Myocyte (in vitro differentiated cells): Measurements from ENCODE around the gene TMEM140. TPM values are rescaled to one million over a fixed set of nuclear protein-coding genes. Genes with fewer than 3 reads are reported as not detected.
A peak's percentile ranks its signal among the peaks of the same experiment; 100 is the strongest.

ENCODE experiments used
- DNase-seq: peaks from one replicate; pipeline ENCODE4 v3.0.0-alpha.2; 2012; ENCODE audit warnings: low read depth
- total RNA-seq: library from RNA; depleted of rRNA; stranded (reverse); fragments of >200 nt; gene quantifications from 2 replicates; pipeline ENCODE4 v1.2.3, GENCODE V29; 2014

Gene TMEM140
- total RNA-seq, 1 donor from 2014 or later, result 11.6 TPM

DNA sequence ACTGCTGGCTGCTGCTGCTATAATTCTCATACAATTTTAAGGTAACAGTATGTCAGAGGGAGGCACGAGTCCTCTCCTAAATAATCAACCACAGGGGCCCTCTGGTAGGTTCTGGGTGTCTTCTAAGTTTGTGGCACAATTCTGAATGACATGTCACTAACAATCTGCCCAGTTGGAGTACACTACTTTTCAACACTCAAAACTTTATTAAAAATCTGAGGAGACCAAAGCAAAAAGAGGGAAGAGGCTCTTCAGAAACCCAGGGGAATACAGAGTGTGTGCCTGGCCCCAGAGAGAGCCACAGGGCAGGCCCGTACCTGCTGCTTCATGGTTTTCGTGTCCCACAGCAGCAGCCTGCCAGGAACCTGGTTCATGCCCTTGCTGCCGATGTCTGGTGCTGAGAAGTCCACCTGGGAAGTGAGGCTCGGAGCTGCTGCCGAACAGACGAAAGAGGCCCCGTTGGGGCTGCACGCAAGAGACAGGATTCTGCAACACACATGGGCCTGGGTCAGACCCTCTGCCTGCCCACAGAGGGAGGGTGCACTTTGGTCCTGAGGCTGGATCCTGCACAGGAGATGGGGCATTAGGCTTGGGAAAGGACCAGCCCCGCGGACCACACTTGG lies 45.2 kb downstream of the TMEM140 start:
- no peak for DNase-seq

DNA sequence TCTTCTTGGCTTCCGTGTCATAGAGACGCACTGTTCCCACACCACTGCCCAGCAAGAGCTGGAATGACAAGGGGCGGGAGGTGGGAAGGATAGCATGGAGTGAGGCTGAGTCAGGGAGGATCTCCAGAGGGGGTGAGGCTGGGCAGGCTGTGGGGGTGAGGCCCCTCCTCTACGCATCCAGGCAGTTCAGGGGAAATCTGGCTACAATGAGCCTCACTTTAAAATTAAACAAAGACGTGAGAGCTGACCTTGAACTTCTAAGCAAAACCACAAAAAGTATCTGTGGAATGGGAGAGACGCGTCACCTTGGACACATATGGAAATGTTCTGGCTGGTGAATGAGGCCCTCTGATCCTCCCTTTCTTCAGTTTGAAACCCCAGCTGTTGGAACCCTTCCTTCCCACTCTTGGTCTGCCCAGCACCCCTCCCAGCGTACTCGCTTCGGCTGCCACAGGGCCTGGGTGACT lies 45.8 kb downstream of the TMEM140 start:
- DNase-seq, result peak; percentile 61

DNA sequence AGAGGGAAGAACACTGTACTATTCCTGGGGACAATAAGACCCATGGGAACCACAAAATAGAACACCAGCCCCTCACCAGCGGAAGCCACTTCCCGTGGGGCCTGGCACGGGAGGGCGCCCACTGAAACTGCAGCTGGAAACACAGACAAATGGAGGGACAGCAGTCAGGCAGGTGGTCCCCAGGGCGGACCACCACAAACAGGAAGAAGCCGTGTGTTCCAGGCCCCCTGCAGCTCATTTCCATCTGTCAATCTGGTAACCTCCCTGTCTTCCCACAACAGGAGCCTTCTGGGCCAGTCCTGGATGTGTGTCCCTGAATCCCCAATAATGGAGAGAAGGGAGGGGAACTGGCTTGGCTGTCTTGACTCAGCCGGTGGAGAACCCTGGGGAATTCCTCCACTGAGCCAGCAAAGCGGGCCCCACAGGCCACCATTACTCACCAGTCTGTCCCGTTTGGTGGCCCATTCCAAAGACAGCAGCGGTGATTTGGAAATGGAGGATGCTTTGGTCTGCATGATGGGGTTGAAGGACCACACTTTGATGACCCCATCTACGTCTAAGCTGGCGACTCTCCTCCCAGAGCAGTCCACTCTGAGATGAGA lies 46.7 kb downstream of the TMEM140 start:
- no peak for DNase-seq

DNA sequence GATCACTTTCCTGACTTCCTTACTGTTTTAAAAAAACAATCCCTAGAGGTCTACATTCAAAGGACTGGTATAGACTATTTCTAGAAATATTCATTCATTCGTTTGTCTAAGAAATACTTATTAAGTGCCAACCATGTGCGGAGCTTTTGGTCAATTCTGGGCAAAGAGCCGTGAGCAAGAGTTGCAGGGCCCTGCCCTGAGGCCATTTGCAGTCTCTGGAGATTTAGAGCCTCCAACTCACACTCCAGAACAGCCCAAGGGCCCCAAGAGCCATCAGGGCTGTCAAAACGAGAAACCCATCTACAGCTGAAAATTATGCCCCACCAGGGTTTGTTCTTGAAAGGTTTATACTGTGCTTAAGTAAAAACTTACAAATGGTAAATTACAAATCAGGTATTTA lies 47.3 kb downstream of the TMEM140 start:
- no peak for DNase-seq

DNA sequence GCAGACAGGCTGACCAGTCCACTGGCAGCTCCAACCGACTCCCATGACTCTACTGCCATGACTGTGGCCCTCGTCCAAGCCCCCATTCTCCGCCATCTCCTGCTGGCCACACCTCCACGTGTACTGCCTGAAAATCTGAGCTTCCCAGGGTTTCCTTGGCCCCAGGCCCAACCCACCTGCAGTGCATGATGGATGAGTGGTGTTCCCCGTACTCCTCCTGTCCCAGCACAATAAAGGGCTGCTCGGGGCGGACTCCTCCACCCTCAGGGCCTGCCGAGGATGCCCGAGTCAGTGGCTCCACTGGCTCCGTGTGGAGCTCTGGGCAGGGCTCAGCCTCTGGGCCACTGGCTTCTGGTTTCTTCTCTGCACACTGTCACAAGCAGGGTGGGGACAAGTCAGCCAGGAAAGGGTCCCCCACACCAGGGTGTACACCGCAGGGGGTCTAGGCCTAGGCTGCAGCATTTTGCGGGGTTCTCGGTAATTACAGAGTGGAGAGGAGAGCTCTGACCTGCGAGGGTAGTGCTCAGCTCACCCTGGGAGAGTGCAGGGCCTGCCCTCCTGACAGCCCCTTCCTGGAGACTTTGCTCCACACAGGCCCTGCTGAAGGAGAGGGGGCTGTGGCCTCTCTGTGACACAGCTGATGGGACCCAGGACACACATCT lies 48.2 kb downstream of the TMEM140 start:
- no peak for DNase-seq

DNA sequence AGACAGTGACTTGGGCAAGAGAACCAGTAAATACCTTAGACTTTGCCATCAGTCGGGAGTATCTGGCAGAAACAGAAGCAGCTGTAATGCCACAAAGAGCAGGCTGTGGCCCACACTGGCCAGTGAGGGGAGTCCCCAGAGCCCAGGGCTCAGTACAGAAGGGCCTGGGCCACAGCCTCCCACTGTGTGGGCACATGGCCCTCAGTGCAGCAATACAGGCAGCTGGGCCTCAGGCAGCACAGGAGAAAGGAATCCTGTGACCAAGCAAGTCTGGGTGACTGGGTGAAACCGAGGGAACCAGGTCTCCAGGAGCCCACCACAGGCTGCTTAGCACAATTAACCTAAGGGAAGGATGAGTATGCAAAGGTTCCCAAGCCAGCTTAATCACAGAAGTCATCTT lies 49.5 kb downstream of the TMEM140 start:
- peak; percentile 63 for DNase-seq

DNA sequence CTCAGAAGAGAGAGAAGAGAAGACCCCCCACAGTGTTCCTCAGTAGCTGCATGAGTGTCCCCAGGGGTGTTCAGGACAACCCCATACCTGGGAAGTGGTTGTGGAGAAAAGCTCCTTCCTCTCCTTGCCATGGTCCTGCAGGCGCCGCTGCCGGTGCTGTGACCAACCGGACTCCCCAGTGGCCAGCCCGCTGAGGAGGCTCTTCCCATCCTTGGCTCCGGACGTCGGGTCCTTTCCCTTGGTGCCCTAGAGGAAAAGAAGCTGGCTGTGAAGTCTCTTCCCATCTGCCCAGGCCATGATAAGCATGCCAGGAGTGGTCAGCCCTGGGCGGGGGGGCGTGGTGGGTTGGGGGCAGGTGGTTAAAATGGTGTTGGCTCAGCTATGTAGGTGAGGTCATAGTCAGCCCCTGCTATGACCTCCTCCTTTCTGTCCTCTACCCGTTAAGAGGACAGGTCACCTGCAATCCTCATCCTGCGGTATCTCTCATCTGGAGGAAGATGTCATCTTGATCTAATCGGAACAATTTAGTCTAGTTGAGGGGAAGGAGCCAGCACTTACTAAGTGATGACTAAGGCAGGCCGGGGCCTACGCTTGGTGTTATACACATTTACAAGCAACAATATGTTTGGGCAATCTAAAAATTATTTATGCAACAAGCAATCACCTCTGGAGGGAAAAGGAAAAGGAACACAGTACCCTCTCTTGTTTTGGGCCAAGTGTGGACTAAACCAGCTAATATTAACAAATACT lies 50.2 kb downstream of the TMEM140 start:
- no peak for DNase-seq

DNA sequence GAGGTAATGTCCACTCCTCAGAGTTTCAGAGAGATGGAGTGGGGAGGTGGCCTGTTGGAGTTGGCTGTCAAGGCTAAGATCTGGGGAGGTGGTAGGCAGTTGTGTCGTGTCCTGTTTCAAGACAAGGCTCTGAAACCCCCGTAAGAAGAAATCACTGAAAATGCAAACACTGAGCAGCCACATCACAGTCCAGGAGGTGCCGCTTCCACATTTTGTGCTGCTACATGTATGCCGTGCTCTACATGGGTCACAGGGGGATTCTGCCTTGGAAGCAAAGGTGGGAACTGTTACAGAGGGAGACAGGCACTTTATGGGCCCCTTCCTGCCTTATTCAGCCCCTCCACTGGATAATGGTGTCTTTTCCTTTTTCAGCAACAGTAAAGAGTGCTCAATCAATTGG lies 51.6 kb downstream of the TMEM140 start:
- no peak for DNase-seq

DNA sequence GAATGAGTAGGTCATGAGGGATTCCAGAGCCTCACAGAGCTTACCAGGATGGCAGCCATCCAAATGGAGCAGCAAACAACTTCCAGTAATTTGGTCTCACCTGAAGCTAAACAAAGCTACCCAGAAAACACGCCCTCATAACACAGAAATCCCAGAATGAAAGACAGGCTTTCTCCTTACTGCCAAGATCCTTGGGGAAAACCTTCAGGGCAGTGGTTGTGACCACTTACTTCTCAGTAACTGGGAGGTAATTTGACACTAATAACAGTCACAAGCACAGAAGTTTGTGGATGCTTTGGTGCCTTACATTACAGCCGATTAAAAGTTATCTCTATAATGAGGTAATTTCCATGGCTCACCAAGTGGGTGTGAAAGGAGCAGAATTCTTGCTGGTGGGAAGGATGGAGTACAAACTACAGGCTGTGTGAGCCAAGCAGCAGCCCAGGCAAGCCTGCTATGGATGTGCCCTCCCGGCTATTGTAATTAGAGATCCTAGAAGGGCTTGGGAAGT lies 53.0 kb downstream of the TMEM140 start:
- DNase-seq, result peak; percentile 20

DNA sequence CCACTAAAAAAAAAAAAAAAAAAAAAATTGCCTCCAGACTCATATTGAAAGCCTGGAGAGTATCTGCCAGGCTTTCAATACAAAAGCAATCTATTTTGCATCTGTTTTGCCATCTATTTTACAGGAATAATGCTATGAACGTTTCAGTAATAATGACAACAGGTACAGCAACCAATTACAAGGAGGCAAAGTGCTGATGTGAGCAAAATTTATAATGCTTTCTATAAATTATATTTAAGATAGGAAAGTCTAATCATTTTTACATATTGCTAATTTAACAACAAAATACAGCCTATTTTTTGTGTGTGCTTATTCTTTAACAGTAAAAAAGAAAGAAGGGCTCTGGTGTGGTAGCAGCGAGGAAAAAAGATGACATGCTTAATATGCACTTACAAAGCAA lies 53.5 kb downstream of the TMEM140 start:
- no peak for DNase-seq

DNA sequence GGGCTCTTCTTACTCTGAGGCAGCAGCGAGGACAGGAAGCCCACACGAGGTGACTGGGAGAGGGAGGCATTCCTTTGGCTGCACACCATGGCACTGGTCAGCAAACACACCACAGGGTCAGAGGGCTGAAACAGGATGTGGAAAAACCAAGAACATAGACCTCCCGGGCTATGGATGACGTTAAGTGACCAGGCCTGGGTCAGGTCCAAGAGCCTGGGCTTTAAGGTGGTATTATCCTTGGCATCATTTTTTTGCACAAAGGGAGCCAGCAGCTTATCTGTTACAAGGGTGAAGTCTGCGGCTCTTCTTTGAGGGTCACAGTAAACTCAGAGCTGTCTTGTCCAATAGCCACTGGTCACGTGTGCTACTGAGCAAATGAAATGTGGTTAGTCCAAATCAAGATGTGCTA lies 56.5 kb downstream of the TMEM140 start:
- DNase-seq, result no peak

DNA sequence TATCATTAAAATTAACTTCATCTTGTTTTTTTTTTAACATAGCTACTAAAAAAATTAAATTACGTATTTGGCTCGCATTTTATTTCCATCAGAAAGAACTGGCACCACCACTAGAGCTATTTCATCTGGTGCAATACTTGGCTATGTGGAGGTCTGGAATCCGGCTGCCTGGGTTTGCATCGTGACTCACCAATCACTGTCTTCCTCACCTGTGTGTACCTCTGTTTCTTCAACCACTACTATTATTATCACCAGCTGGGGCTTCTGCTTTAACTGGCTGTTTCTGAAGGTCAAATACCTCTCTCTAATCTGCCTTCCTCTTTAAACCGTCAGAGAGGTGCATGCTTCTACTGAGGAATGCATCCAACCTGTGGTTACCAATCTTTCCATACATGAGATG lies 57.0 kb downstream of the TMEM140 start:
- DNase-seq, result no peak

DNA sequence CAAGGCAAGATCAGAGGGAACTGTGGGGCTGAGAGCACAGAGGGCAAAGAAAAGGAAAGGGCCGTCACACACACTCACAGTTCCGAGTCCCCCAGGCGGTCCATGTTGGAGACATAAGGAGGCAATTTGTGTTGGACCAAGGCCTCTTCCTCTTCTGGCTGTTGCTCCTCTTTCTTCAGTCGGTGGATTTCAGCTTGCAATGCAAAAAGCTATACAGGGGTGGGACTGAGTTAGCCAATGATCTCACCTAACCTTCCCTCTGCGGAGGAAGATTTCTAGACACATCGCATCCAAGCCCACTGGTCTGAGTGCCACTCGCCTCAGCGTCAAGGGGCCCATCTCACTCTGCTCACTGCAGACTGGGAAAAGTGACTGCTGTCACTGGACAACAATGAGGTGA lies 58.0 kb downstream of the TMEM140 start:
- DNase-seq, result no peak

DNA sequence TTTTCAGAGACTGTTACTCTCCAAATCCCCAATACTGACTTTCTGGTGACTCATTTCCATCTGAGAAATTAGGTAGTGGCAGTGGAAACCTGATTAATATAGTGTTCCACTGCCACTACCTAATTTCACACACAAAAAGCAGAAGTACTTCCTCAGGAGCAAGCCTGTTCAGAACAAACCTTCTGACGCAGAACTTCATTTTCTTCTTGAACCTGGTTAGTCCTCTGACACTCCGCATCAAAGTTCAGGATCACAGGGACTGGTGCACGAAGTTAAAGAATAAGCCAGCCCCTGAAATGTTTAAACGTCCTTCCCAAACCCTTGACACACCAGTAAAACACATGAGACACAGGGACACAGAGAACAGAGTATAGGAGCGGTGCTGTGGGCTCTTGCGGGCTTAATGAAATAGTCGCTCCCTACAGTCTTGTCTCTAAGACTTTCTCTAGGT lies 59.1 kb downstream of the TMEM140 start:
- DNase-seq, result no peak

DNA sequence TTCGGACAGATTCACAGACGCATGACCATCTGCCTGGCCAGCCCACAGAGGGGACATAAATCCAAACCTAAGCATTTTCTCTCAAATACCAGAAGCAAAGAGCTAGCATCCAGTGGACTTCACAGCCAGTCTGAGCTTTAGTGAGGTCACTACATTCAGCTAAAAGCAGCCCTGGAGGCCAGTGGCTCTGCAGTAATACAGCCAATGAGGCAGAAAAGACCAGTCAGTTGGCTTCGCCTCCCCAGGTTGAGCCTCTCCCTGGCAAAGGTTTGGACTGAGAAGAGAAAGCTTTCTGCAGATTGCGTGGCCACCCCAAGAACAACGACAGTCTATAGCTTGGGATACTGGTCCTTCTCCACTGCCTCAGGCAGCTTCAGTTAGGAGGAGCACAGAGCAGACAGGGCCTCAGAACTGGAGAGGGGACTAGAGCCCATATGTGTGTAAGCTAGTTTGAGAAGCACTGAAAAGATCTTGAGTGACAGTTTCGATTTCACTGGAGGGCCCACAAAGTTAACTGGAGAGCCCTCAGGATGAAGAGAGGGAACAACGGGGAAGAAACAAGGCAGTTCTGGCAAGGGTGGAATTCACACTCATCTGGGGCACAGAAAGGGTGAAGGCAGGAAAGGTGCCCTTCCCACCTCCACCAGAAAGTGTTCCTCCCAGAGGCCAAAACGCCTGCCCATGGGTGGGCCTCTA lies 59.7 kb downstream of the TMEM140 start:
- DNase-seq, result no peak

DNA sequence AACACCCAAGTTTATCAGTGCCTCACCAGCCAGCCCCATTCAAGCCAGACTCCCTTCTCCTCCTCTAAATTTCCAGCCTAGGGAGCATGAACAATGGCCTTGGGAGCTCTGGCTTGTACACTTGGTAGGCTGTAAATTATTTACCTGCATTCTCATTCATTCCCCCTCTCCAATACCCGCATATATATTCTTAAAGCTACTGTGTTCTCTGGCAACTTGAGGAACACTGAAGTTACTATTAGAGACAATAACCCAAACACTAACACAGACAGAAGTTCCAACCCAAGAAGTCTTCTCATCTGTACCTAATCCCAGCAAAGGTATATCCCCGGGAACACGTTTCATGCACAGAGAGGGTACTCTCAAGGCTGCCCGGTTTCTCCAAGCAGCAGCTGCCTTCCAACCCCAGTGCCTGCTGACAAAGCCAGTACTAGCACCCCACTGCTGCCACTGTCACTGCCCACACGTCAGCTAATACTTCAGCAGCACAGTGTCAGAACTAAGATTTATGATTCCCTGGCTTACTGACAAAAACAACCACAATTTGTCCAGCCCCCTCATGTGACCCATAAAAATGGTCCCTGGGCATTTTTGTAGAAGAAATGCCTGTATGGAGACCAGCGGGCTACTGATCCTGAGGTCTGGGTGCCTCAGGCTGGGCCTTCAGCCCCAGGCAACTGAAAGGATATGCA lies 60.4 kb downstream of the TMEM140 start:
- DNase-seq, result peak; percentile 7

DNA sequence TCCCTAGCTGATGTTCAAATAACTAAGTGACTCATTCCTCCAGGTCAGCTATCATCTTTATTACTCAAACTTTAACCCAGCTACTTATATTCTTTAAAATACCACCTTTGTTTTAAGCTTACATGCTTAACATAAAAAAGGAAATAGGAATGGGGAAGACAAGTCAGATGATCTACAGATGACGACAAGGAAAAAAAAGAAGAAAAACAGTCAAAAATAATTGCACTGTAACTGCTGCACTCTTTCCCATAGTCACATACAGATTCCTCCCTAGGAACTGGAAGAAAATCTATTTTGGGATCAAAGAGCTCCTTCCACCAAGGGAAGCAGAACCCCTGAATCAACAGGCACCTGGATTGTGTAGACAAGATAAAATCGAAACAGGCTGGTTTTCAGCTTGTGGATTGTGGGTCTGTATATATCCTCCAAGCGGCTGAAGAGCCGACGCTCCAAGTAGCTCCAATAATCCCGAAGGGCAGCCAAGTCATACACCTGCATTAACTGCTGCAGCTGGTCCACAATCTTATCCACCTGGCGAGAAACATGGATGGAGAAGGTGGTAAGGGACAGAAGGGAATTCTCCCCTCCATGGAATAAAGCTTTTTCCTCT lies 61.5 kb downstream of the TMEM140 start:
- no peak for DNase-seq

DNA sequence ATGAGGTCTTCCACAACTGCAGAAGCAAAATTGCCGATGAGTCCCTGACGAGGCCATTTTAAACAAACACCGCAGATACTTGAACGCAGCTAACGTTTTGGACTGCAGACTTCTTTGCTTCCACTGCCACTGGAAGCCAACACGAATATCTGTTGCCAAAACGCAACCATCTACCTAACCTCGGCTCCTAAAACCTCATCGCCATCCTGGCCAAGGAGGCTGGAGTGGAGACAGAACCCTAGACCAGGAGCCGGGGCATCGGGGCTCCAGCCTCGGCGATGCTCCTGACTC lies 63.0 kb downstream of the TMEM140 start:
- DNase-seq, result peak; percentile 50

DNA sequence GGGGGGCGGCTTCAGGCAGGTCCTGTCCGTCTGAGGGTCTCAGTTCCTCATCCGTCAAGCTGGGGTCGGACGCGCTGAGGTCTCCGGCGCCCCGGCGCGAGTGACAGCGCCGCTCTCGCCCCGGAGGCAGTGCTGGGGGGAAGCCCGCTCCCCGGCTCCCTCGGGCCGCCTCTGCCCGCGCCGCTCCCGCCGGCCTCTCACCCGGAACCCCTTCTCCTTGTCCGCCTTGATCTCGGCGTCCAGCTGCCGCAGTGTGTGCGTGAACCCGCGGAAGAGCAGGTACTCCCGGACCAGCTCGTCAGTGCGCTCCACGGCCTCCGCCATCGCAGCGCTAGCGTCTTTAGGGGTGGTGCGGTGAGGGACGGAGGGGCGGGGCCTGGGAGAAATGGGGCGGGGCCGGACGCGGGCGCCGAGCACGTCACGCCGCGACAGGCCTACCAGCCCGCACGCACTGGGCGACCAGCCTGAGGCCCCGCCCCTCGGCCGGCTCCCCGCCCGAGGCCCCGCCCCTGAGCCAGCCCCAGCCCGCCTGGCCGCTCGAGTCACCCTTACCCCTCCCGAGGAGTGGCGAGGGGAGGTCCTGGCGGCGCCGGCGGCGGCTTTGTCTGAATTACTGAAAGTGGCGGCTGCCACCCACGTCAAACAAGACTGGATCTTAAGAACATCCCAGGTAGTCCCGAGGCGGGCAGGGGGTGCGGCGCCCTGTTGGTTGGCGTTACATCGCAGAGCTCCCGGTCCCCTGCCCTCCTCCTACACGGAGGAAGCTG lies 63.5 kb downstream of the TMEM140 start, which contains the start of gene WDR91:
Gene WDR91, minus strand, starts transcription at position 348 of the 767 bp plus-strand sequence. Its CDS starts 24 bp downstream, at position 324.
- DNase-seq, result peak; percentile 96
